Transverse colon (tissue), 4 donors: ENCODE data around the gene SYPL2.

Experiments
- EP300 ChIP-seq: sonication (generic); formaldehyde crosslinking; IDR thresholded peaks from one replicate; pipeline ENCODE4 v1.6.1; 2017; ENCODE audit warnings: antibody characterized with exemption, low read depth
- POLR2A ChIP-seq: fragments of 450-650 bp; IDR thresholded peaks from one replicate; pipeline ENCODE4 v1.6.1; 2016; ENCODE audit warnings: antibody characterized with exemption, mild to moderate bottlenecking, moderate library complexity
- POLR2AphosphoS5 ChIP-seq, 3 donors: sonication (generic); formaldehyde crosslinking; IDR thresholded peaks; one replicate each; pipeline ENCODE4 v1.6.1; 2016; ENCODE audit warnings: antibody characterized with exemption in 3 of 3
- TF ChIP-seq, protein P1 (sequence below), 5 experiments: fragments of 200-600 bp in 3 of 5; fragments of 450-650 bp in 2 of 5; sonication (generic) in 3 of 5; IDR thresholded peaks; 1 replicate in 2 of 5; 2 replicates in 3 of 5; pipeline ENCODE4 v1.5.1; 2016 to 2017; ENCODE audit warnings: antibody characterized with exemption in 5 of 5, inconsistent platforms in 3 of 5, mild to moderate bottlenecking in 2 of 5, moderate library complexity in 1 of 5

DNA sequence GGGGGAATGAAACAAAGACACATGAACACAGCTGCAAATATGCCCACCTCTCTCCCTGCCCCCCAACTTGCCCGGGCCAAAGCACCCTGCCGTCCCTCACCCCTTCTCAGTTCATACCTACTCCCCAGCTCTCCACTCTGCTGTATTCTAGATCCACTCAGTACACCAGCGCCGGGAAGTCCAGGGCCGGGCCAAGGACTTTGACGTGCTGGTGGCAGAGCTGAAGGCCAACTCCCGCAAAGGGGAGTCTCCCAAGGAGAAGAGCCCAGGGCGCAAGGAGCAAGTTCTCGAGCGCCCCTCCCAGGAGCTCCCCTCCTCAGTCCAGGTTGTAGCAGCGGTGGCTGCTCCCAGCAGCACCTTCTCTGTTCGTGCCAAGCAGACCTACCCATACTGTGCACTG is 22.4 kb downstream of the SYPL2 start:
- TF ChIP-seq, protein P1, sequence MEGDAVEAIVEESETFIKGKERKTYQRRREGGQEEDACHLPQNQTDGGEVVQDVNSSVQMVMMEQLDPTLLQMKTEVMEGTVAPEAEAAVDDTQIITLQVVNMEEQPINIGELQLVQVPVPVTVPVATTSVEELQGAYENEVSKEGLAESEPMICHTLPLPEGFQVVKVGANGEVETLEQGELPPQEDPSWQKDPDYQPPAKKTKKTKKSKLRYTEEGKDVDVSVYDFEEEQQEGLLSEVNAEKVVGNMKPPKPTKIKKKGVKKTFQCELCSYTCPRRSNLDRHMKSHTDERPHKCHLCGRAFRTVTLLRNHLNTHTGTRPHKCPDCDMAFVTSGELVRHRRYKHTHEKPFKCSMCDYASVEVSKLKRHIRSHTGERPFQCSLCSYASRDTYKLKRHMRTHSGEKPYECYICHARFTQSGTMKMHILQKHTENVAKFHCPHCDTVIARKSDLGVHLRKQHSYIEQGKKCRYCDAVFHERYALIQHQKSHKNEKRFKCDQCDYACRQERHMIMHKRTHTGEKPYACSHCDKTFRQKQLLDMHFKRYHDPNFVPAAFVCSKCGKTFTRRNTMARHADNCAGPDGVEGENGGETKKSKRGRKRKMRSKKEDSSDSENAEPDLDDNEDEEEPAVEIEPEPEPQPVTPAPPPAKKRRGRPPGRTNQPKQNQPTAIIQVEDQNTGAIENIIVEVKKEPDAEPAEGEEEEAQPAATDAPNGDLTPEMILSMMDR (IDR thresholded peaks at IDR 0.05), result no peak
- TF ChIP-seq POLR2AphosphoS5 (IDR thresholded peaks at IDR 0.05) (no peak), POLR2A (no peak), EP300 (no peak)
